ENCODE results near the gene CHP2. TPM values are rescaled to one million over a fixed set of nuclear protein-coding genes. Genes with fewer than 3 reads are reported as not detected.

CHP2 gene
- total RNA-seq, 1 experiment from 2014 or later = not detected

DNA sequence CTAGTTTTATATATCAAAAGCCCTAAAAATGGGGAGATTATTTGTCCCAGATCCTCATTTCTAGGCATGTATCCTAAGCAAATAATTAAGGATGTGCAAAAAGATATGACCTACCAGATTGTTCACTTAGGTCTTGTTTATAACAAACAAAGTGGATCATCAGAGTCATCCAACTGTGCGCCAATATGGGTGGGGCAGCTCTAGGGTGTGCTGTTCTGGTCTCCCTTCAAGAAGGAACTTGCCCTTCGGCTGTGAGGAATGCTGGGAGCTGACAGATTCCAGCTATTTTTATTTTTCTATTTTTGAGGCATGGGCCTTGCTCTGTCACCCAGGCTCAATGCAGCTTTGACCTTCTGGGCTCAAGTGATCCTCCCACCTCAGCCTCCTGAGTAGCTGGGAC, 13.8 kb downstream of the CHP2 start:
- no peaks in the 10 kb centered on the region for H3K36me3 ChIP-seq
- no peak overlapping the region for H3K4me3 ChIP-seq
- H3K27me3 ChIP-seq = no peaks in the 10 kb centered on the region
- H3K9me3 ChIP-seq (replicated peaks) = no peaks in the 10 kb centered on the region
- H3K27ac ChIP-seq = no peak overlapping the region
- DNase-seq = no peak
- no peaks in the 10 kb centered on the region for H3K4me1 ChIP-seq

GRCh38 chr16:23771027-23771426, 16.2 kb downstream of the CHP2 start:
- no peak overlapping the region for H3K27ac ChIP-seq
- H3K36me3 ChIP-seq = no peaks in the 10 kb centered on the region
- no peak overlapping the region for H3K4me3 ChIP-seq
- H3K4me1 ChIP-seq = no peaks in the 10 kb centered on the region
- DNase-seq = no peak
- H3K27me3 ChIP-seq = no peaks in the 10 kb centered on the region
- H3K9me3 ChIP-seq (replicated peaks) = no peaks in the 10 kb centered on the region

- Histone ChIP-seq H3K9me3 (replicated peaks) (no peaks in the 10 kb centered on the region), H3K4me1 (no peaks in the 10 kb centered on the region)
These were observed 16.8 kb downstream of the CHP2 start for GRCh38 chr16:23771642-23772041.

GRCh38 chr16:23773339-23773738, 18.5 kb downstream of the CHP2 start:
- Histone ChIP-seq H3K4me1 (no peaks in the 10 kb centered on the region), H3K36me3 (no peaks in the 10 kb centered on the region), H3K4me3 (no peak overlapping the region), H3K27ac (no peak overlapping the region), H3K9me3 (replicated peaks) (no peaks in the 10 kb centered on the region), H3K27me3 (no peaks in the 10 kb centered on the region)
- no peak for DNase-seq

More at GRCh38 chr16:23771642-23772041, 16.8 kb downstream of the CHP2 start:
- Histone ChIP-seq H3K27me3 (no peaks in the 10 kb centered on the region), H3K27ac (no peak overlapping the region), H3K36me3 (no peaks in the 10 kb centered on the region), H3K4me3 (no peak overlapping the region)
- DNase-seq = no peak

DNA sequence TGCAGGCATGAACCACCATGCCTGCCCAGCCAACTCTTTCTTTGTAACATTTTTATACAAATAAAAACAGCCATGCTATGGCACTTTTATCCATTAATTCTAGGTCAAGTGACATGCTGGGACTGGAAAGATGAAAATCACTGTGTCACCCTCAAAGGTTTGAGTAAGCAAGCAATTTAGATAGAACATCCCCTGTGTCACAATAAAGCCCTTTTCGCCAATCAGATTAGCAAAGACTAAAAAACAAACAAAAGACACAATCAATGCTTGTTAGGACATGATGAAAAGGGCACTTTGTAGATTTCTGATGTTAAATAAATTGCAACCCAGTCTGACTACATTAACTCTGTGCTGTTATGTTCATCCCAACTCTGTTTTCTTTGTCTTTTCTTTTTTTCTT, 26.4 kb downstream of the CHP2 start:
- no peak overlapping the region for H3K4me3 ChIP-seq
- H3K36me3 ChIP-seq = no peaks in the 10 kb centered on the region
- H3K27me3 ChIP-seq = no peaks in the 10 kb centered on the region
- DNase-seq = no peak
- no peak overlapping the region for H3K27ac ChIP-seq
- no peaks in the 10 kb centered on the region for H3K9me3 ChIP-seq (replicated peaks)
- H3K4me1 ChIP-seq = peaks cover 8% of the 10 kb centered on the region

DNA sequence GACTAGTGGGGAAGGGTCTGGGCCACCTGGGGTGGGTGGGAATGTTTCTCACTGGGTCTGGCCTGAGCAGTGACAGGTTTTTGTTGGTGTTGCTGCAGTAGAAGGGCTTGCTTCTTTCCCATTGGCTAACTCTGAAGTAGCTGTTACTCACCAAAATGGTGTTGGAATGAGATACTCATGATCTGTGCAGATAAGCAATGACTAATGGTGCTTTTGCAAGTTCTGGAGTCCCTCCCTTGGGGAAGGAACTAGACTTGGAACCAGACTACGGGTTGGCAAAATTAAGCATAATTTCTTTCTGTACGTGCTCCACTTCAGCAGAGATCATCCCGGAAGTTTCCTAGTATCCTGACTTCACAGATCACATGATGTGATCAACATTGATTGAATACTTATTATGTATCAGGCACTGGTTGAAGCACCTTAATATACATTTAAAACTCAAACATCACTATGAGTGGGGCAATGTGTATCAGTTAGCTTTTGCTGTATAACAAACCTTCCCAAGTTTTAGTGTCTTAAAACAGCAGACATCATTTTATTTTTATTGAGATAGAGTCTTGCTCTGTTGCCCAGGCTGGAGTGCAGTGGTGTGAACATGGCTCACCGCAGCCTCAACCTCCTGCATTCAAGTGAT, 30.1 kb downstream of the CHP2 start:
- H3K36me3 ChIP-seq = no peaks in the 10 kb centered on the region
- peaks cover 8% of the 10 kb centered on the region for H3K4me1 ChIP-seq
- H3K27me3 ChIP-seq = no peaks in the 10 kb centered on the region
- no peak overlapping the region for H3K27ac ChIP-seq
- DNase-seq = no peak
- no peak overlapping the region for H3K4me3 ChIP-seq
- no peaks in the 10 kb centered on the region for H3K9me3 ChIP-seq (replicated peaks)

- Histone ChIP-seq H3K4me3 (no peak overlapping the region), H3K27ac (no peak overlapping the region), H3K4me1 (peaks cover 4% of the 10 kb centered on the region), H3K27me3 (0 out of 2 replicates have a peak, but pooled peaks cover 3% of the 10 kb centered on the region), H3K36me3 (no peaks in the 10 kb centered on the region), H3K9me3 (replicated peaks) (no peaks in the 10 kb centered on the region)
- DNase-seq = no peak
These were observed 31.0 kb downstream of the CHP2 start for GRCh38 chr16:23785842-23786241.

DNA sequence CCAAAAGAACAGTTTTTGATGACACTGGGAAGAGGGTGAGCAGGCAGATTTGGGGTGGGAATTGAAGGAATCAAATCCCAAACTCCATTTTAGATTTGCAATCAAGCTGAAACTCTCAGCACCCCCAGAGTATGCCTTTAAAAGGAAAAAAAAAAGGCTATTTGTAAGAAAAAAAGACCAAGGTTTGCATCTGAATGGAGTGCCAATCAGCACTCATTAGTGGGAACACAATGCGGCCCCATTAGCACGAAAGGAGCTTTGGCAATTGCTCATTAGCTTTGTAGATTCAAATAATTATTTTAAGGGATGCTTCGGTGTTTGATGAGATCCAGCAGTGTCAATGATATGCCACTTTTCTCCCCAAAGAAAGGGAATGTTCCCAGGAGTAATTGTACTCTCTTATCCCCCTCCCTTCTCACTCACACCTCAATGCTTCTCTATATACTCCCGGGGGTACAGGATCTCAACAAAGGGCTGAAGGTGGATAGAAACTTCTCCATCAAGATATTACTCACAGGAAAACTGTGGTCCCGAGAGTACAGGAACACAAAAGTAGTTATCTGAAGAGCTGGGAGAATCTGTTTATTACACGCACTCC, 32.2 kb downstream of the CHP2 start:
- Histone ChIP-seq H3K27me3 (0 out of 2 replicates have a peak, but pooled peaks cover 3% of the 10 kb centered on the region), H3K9me3 (replicated peaks) (no peaks in the 10 kb centered on the region), H3K4me1 (no peaks in the 10 kb centered on the region), H3K27ac (no peak overlapping the region), H3K36me3 (no peaks in the 10 kb centered on the region), H3K4me3 (no peak overlapping the region)
- DNase-seq = no peak

DNA sequence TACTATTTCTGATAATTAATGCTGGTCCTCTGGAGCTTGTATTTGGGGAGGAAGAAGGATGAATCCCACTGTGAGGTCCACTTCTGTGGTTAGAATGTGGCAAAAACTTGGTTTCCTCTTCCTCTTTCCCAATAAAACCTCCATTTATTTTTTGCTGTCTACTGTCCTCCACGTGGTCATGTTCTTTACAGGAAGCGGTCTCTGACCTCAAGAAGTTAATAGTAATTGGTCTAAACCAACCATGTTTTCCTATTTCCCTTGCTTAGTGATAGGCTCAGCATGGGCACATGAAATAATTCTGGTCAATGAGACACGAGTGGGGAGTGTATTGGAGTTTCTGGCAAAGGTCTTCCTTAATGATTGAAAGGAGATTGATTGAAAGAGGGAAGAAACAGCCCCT, 33.9 kb downstream of the CHP2 start:
- no peak overlapping the region for H3K4me3 ChIP-seq
- H3K9me3 ChIP-seq (replicated peaks) = no peaks in the 10 kb centered on the region
- no peaks in the 10 kb centered on the region for H3K36me3 ChIP-seq
- no peak overlapping the region for H3K27ac ChIP-seq
- no peaks in the 10 kb centered on the region for H3K4me1 ChIP-seq
- DNase-seq = no peak
- H3K27me3 ChIP-seq = 0 out of 2 replicates have a peak, but pooled peaks cover 3% of the 10 kb centered on the region

DNA sequence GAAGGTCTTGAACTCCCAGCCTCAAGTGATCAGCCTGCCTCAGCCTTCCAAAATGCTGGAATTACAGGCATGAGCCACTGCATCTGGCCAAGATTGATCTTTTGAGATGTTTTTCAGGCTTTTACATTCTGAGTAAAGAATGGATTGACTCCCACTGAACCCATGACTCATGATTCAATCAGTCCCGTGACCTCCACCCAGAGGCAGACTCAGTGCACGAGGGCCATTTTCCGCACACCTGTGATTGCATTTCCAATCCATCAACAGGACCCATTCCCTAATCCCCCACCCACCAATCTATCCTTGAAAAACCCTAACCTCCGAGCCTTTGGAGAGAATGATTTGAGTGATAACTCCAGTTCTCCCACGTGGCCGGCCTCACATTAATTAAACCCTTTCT, 40.6 kb downstream of the CHP2 start:
- no peaks in the 10 kb centered on the region for H3K4me1 ChIP-seq
- H3K4me3 ChIP-seq = no peak overlapping the region
- H3K36me3 ChIP-seq = no peaks in the 10 kb centered on the region
- H3K9me3 ChIP-seq (replicated peaks) = no peaks in the 10 kb centered on the region
- no peak for DNase-seq
- 0 out of 2 replicates have a peak, but pooled peaks cover 2% of the 10 kb centered on the region for H3K27me3 ChIP-seq
- no peak overlapping the region for H3K27ac ChIP-seq

DNA sequence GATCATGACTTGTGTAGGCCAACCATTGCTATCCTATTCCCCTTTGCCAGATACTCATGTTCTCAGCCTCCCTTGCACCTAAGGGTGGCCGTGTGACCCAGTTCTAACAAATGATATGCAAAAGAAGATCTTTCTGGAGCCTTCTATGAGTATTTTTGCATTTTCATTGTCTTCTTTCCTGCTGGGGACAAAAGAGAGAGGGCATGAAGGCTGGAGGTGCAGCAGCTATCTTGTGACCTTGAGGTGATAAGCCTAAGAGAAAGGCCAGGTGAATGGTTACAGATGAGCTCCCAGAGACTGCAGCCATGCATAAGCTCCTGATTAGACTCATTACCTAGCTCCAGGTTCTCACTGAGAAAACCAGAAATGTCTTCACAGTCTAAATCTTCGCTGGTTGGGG, 42.1 kb downstream of the CHP2 start:
- Histone ChIP-seq H3K27me3 (no peaks in the 10 kb centered on the region), H3K27ac (no peak overlapping the region), H3K4me1 (no peaks in the 10 kb centered on the region), H3K9me3 (replicated peaks) (no peaks in the 10 kb centered on the region), H3K4me3 (no peak overlapping the region), H3K36me3 (no peaks in the 10 kb centered on the region)
- DNase-seq = no peak

- peak; percentile 43 to 66 for DNase-seq
- H3K36me3 ChIP-seq = no peaks in the 10 kb centered on the region
- no peak overlapping the region for H3K27ac ChIP-seq
These were observed 46.6 kb downstream of the CHP2 start for GRCh38 chr16:23801378-23801777.

GRCh38 chr16:23802776-23803175, 48.0 kb downstream of the CHP2 start:
- no peak overlapping the region for H3K27ac ChIP-seq
- H3K27me3 ChIP-seq = 0 out of 2 replicates have a peak, but pooled peaks cover 3% of the 10 kb centered on the region
- H3K36me3 ChIP-seq = no peaks in the 10 kb centered on the region

More at GRCh38 chr16:23801378-23801777, 46.6 kb downstream of the CHP2 start:
- no peaks in the 10 kb centered on the region for H3K4me1 ChIP-seq
- no peaks in the 10 kb centered on the region for H3K9me3 ChIP-seq (replicated peaks)
- 0 out of 2 replicates have a peak, but pooled peaks cover 3% of the 10 kb centered on the region for H3K27me3 ChIP-seq
- no peak overlapping the region for H3K4me3 ChIP-seq

GRCh38 chr16:23803591-23804123, 48.8 kb downstream of the CHP2 start:
- DNase-seq = peak; percentile 6 to 30
- H3K36me3 ChIP-seq = no peaks in the 10 kb centered on the region
- H3K27ac ChIP-seq = no peak overlapping the region
- H3K27me3 ChIP-seq = 0 out of 2 replicates have a peak, but pooled peaks cover 3% of the 10 kb centered on the region
- no peak overlapping the region for H3K4me3 ChIP-seq
- H3K4me1 ChIP-seq = no peaks in the 10 kb centered on the region
- no peaks in the 10 kb centered on the region for H3K9me3 ChIP-seq (replicated peaks)

More at GRCh38 chr16:23802776-23803175, 48.0 kb downstream of the CHP2 start:
- H3K9me3 ChIP-seq (replicated peaks) = no peaks in the 10 kb centered on the region
- H3K4me3 ChIP-seq = no peak overlapping the region
- DNase-seq = no peak
- no peaks in the 10 kb centered on the region for H3K4me1 ChIP-seq

- Histone ChIP-seq H3K27me3 (0 out of 2 replicates have a peak, but pooled peaks cover 3% of the 10 kb centered on the region), H3K4me1 (no peaks in the 10 kb centered on the region), H3K36me3 (no peaks in the 10 kb centered on the region), H3K9me3 (replicated peaks) (no peaks in the 10 kb centered on the region), H3K27ac (no peak overlapping the region), H3K4me3 (no peak overlapping the region)
- DNase-seq = no peak
These were observed 52.2 kb downstream of the CHP2 start for GRCh38 chr16:23807028-23807427.
